KOPT-K1 (cell line): ENCODE results near the gene MLXIP.

Experiments
- H3K27ac ChIP-seq: fragments of 200-600 bp; sonication (generic); 2 replicates; pipeline ENCODE4 v1.5.1; 2016; ENCODE audit warnings: antibody characterized with exemption, mild to moderate bottlenecking, low read depth, low read length; ENCODE audit not compliant: poor library complexity, severe bottlenecking
- H3K36me3 ChIP-seq: fragments of 200-600 bp; sonication (generic); 2 replicates; pipeline ENCODE4 v1.5.1; 2017; ENCODE audit warnings: antibody characterized with exemption, mild to moderate bottlenecking, low read length, moderate library complexity; ENCODE audit not compliant: insufficient read depth
- H3K9me3 ChIP-seq: fragments of 200-600 bp; sonication (generic); 2 replicates; pipeline ENCODE4 v1.5.1; 2017; ENCODE audit warnings: antibody characterized with exemption, low read length, mild to moderate bottlenecking; ENCODE audit not compliant: insufficient read depth, poor library complexity, severe bottlenecking

Gene MLXIP

DNA sequence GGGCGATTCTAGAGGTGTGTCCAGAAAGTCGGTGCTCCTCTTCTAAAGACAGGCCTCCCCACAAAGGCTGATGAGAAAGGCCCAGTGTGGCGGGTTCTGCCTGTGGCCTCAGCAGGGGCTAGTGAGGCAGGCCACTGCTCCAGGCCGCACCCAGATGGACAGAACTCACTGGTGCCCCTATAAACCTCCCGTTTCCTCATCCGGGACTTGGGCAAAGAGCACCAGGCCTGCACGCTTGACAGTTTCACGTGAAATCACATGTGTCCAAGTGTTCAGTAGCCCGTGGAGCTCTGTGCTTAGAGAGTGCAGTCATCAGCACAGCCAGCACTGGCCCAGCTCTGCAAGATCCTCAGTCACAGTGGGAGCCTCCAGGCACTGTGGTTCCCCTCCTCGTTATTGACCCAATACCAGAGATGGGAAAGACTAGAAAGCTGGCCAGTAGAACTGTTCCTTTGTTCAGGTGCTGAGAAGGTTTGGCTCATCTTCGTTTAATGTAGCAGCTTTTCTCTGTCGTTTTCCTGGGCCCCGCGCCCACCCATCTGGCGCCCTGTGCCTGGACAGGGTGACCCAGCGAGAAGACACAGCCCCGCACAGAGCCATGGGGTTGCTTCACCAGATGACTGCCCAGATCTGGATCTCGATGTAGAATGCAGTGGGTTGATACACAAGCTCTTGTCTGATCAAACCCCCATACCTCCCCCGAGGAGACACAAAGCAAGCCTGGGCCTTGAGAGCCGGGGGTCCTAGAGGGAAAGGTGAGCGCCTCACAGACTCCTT, 69.1 kb downstream of the MLXIP start:
- H3K27ac ChIP-seq, result no peak overlapping the region
- H3K9me3 ChIP-seq, result no peaks in the 10 kb centered on the region
- peaks cover 22% of the 10 kb centered on the region for H3K36me3 ChIP-seq

DNA sequence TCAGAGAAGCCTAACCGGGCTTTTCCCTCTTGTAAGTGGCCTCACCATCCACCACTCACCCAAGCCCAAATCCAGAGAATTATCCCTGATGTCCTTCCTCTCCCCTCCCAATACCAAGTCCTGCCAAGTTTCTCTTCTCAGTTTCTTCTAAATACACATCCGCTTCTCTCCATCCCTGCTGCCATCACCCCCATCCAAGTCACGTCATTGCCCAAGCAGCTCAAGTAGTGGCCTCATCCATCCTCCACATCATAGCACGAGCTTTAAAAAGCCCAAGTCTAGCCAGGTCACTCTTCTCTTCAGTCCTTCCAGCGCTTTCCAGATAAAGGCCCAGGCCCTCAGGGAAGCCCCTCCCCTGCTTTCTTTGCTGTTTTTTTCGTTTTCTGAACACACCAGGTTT, 70.1 kb downstream of the MLXIP start:
- Histone ChIP-seq H3K27ac (no peak overlapping the region), H3K9me3 (no peaks in the 10 kb centered on the region), H3K36me3 (peaks cover 12% of the 10 kb centered on the region; the same call in 1 of the 2 replicates)

DNA sequence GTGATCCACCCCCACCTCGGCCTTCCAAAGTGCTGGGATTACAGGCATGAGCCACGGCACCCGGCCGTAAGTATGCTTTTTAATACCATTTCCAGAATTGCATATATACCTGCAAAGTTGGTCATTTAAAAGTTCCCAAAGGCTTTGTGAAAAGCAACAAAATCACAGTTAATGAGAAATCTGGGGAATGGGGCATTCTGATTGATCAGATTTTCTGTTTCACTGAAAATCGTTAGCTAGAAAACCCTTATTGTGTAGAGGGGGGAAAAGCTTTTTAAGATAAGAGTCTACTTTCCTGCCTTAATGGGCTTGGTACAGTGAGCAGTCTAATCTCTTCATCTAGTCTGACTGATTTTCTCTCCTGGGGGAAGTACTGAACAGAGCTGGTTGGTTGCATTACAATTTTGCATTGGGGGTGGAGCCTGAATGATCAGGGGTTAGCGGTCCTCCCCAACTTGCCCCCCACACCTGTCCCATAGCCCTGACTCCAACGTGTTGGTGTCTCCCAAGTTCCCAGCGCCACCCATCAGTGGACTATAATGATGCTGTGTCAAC, 71.6 kb downstream of the MLXIP start:
- no peak overlapping the region for H3K27ac ChIP-seq

DNA sequence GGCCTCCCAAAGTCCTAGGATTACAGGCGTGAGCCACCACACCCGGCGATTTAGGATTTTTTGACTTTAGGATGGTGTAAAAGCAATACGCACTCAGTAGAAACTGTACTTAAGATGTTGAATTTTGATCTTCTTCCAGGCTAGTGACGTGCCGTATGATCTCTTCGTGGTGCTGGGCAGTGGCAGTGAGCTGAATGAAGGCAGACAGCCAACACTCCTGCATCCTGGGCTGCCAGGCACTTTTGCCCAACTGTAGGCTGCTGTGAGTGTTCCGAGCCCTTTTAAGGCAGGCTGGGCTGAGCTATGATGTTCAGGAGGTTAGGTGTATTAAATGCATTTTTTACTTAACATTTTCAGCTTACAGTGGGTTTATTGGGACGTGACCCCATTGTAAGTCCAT, 74.2 kb downstream of the MLXIP start:
- Histone ChIP-seq H3K9me3 (no peaks in the 10 kb centered on the region), H3K27ac (no peak overlapping the region), H3K36me3 (no peaks in the 10 kb centered on the region)

More for the DNA sequence above, 71.6 kb downstream of the MLXIP start:
- peaks cover 4% of the 10 kb centered on the region; the same call in 1 of the 2 replicates for H3K36me3 ChIP-seq
- H3K9me3 ChIP-seq, result no peaks in the 10 kb centered on the region

DNA sequence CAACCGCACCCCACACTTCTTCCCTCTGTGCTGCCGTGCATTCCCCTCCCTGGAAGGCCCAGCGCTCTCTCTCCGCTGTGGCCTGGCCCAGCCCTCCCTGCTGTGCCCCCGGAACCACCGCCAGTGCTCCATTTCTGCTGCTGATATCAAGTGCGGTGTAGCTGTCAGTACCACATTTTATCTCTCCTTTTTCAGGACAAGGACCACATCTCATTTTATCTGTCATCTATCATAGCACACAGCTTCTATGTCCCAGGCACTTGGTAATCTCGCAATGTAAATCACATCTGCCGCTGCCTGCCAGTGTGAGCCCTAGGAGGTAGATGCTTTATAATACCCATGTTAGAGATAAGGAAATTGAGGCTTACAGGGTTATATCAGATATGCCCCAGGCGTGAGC, 77.1 kb downstream of the MLXIP start:
- H3K27ac ChIP-seq, result no peak overlapping the region
- no peaks in the 10 kb centered on the region for H3K36me3 ChIP-seq
- H3K9me3 ChIP-seq, result no peaks in the 10 kb centered on the region

DNA sequence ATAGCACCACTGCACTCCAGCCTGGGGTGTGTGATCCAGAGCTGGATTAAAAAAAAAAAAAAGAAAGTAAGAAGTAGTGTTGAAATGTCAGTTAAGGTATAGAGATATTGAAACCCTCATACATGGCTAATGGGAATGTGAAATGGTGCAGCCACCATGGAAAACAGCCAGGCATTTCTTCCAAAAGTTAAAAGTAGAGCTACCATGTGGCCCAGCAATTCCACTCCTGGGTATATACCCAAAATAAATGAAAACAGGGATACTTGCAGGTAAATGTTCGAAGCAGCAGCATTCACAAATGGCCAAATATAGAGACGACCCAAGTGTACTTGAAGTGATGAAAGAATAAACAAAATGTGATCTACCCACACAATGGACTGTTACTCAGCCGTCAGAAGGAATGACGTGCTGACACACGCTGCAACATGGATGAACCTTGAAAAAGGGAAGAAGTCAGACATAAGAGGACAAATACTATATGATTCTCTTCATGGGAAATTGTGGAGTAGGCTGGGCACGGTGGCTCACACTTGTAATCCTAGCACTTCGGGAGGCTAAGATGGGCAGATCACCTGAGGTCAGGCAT, 80.2 kb downstream of the MLXIP start:
- no peak overlapping the region for H3K27ac ChIP-seq
- H3K9me3 ChIP-seq, result no peaks in the 10 kb centered on the region
- H3K36me3 ChIP-seq, result no peaks in the 10 kb centered on the region

DNA sequence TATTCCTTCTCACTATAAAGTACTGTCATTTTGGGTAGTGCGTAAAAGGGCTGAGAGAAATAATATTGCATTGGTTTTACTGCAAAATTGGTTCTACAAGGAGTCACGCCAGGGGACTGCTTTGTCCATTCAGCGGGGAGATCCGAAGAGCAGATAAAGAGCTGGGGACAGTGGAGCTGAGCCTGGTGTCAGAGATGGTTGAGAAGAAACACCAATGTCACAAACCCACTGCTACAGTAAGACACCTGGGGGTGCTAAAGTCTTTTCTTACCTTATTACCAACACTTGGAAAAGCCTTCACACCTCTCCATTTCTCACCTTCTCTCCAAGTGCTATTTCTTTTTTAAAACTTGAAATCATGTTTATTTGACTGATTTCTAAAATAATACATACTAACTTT, 81.3 kb downstream of the MLXIP start:
- Histone ChIP-seq H3K36me3 (no peaks in the 10 kb centered on the region), H3K27ac (no peak overlapping the region), H3K9me3 (no peaks in the 10 kb centered on the region)

DNA sequence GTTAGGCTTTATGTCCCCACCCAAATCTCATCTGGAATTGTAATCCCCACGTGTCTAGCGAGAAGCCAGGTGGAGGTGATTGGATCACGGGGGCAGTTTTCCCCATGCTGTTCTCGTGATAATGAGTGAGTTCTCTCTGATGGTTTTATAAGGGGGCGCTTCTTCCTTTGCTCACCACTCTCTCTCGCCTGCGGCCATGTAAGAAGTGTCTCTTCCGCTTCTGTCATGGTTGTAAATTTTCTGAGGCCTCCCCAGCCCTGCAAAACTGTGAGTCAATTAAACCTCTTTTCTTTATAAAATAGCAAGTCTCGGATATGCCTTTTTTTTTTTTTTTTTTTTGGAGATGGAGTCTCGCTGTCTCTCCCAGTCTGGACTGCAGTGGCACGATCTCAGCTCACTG, 82.2 kb downstream of the MLXIP start:
- no peak overlapping the region for H3K27ac ChIP-seq
- no peaks in the 10 kb centered on the region for H3K36me3 ChIP-seq
- H3K9me3 ChIP-seq, result no peaks in the 10 kb centered on the region

DNA sequence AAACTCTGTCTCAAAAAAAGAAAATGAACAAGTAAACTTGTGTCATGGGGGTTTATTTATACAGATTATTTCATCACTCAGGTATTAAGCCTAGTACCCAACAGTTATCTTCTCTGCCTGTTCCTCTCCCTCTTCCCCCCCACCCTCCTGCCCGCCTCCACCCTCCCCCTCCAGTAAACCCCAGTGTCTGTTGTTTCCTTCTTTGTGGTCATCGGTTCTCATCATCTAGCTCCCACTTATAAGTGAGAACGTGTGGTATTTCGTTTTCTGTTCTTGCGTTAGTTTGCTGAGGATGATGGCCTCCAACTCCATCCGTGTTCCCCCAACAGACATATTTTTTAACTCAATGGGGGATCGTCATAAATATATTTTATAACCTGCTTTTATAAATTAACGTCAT, 83.1 kb downstream of the MLXIP start:
- Histone ChIP-seq H3K9me3 (no peaks in the 10 kb centered on the region), H3K36me3 (no peaks in the 10 kb centered on the region), H3K27ac (no peak overlapping the region)

DNA sequence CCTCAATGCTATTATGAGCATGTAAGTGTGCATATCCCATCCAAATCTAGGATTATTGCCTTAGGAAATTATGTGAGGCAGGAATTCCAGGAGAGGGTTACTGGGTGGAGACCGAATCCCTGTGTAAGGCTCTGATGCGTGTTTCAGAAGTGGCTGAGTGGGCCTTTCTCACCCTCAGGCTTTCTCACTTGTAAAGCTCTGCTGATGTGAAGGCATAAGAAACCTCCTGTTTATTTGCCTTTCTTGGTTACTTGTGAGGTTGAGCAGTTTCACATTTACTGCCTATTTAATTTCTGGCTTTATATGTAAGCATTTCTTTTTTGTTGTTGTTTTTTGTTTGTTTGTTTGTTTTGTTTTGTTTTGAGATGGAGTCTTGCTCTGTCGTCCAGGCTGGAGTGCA, 84.4 kb downstream of the MLXIP start:
- no peak overlapping the region for H3K27ac ChIP-seq
- H3K36me3 ChIP-seq, result no peaks in the 10 kb centered on the region
- H3K9me3 ChIP-seq, result no peaks in the 10 kb centered on the region

DNA sequence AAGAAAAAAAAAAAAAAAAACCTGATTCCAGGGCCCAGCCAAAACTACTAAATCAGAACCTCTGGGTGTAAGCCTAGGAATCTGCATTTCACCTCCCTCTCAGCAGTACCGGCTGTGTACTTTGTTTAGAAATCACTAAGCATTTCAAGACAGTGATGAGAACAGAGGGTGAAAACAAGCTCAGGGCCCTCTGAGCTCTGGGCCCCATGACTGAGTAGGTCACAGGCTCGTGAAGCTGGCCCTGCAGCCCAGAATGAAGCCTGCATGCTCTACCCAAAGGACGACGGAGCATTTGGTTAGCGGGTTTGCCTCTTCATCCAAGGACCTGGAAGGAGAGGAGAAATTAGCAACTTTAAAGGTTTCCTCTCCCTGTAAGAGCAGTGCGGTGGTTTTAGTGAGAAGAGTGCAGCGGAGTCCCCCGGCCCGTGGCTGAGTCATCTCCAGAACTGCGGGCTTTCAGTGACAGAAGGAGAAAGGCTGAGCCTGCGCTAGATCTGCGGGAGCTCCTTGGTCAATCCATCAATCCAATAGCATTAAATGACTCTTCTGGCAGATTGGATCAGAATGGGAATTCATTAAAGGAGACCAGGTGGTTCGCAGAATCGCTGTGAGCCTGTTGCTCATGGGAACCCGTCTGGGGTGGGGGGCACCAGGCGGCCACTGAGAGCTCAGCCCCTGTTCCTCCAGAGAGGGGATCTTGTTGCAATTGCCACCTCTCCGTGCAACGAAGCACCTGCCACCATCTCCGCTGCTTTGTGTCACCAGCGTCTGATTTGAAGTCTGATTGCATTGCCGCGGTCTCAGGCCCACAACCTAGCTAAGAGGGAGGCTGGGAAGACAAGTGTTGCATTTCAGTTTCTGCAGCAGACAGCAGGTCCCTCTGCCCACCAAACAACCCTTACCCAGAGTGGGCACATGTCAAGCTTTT, 88.1 kb downstream of the MLXIP start:
- Histone ChIP-seq H3K27ac (no peak overlapping the region), H3K36me3 (no peaks in the 10 kb centered on the region), H3K9me3 (no peaks in the 10 kb centered on the region)

DNA sequence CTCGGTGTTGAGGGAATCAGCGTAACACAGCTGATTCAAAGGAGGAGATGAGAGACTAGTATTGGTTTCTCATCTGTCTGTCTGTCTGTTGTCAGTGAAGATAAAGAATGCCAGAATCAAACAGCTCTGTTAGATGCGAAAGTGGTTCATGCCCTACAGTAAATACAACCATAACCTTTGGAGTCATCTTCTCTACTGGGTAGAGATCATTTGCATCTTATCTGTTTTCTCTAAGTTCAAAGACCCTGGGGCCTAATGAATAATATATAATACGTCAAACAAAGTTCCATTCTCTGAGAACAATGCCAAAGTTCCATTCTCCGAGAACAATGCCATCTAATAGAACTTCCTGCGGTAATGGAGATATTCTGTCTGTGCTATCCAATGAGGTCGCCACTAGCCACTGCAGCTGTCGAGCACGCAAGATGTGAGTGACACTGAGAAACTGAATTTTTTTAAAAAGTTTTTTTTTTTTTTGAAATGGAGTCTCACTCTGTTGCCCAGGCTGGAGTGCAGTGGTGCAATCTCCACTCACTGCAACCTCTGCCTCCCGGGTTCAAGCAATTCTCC, 88.9 kb downstream of the MLXIP start:
- Histone ChIP-seq H3K36me3 (no peaks in the 10 kb centered on the region), H3K27ac (no peak overlapping the region), H3K9me3 (no peaks in the 10 kb centered on the region)

DNA sequence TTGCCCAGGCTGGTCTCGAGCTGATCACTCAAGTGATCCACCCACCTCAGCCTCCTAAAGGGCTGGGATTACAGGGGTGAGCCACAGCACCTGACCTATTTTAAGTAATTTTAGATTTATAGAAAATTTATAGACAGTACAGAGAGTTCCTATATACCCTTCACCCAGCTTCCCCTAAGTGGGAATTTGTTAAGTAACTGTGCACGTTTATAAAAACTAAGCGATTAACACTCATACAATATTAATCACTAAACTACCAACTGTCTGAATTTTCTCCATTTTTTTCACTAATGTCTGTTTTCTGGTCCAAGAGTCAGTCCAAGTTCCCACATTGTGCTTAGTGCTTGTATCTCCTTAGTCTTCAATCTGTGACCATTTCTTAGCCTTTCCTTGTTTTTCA, 89.9 kb downstream of the MLXIP start:
- Histone ChIP-seq H3K27ac (no peak overlapping the region), H3K9me3 (no peaks in the 10 kb centered on the region), H3K36me3 (no peaks in the 10 kb centered on the region)

DNA sequence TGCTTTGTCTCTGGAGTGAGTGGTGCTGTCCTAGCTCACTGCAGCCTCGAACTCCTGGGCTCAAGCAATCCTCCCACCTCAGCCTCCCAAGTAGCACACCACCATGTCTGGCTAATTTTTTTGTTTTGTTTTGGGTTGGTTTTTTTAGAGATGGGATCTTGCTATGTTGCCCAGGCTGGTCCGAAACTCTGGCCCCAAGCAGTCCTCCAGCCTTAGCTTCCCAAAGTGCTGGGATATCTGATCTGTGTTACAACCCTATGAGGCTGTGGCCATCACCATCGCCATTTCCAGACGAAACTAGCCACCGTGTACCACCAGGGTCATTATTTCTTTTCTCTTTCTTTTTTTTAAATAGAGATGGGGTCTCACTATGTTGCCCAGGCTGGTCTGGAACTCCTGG, 92.8 kb downstream of the MLXIP start:
- no peak overlapping the region for H3K27ac ChIP-seq
- H3K36me3 ChIP-seq, result no peaks in the 10 kb centered on the region
- H3K9me3 ChIP-seq, result no peaks in the 10 kb centered on the region
